Urothelium cell line (cell line): ENCODE data around the gene ZCCHC24.

Source experiments
- DNase-seq: peaks from one replicate; pipeline ENCODE4 v3.0.0; 2011; ENCODE audit warnings: low spot score, mixed read lengths
- FAIRE-seq: peaks from 2 replicates; lab custom pipeline; 2011; peaks lifted over from hg19 to GRCh38; lab: Jason Lieb, UNC

The ZCCHC24 gene

GRCh38 chr10:79375321-79376077 lies 69.9 kb downstream of the ZCCHC24 start:
- FAIRE-seq (no peak), DNase-seq (no peak)

GRCh38 chr10:79374312-79375191 lies 70.9 kb downstream of the ZCCHC24 start:
- DNase-seq (peak; percentile 88), FAIRE-seq (peak; percentile 67)

GRCh38 chr10:79372871-79373270 lies 72.6 kb downstream of the ZCCHC24 start:
- FAIRE-seq (no peak), DNase-seq (no peak)

- no peak for FAIRE-seq
Measured at GRCh38 chr10:79367426-79368189, 77.8 kb downstream of the ZCCHC24 start.

GRCh38 chr10:79361726-79362397 lies 83.6 kb downstream of the ZCCHC24 start:
- no peak for DNase-seq
- FAIRE-seq, result no peak

More at GRCh38 chr10:79367426-79368189, 77.8 kb downstream of the ZCCHC24 start:
- no peak for DNase-seq

- no peak for FAIRE-seq
Measured at GRCh38 chr10:79360499-79361342, 84.7 kb downstream of the ZCCHC24 start.

DNA sequence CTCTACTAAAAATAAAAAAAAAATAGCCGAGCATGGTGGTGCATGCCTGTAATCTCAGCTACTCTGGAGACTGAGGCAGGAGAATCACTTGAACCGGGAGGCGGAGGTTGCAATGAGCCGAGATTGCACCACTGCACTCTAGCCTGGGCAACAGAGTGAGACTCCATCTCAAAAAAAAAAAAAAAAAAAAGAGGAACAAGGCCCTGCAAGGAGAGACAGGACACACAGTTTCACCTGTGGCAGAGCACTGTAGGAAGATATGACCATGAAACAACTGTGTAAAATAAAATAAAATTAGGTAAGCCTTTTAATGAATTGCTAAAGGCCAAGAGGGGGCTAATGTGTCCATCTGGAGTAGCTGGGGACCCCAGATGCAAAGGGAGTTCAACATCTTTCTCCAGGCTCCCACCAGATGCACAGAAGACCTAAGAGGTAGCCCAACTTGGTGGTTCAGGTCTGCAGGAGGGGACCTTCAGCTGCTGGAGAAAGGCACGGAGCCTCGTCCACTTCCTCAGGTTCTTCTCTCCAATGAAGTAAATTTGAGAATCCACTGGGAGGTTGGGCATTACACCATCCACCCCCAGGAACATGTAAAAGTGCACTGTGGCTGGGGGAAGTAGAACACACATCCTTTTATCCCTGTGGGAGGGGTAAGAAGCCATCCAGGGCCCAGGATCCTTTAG lies 85.5 kb downstream of the ZCCHC24 start:
- FAIRE-seq (no peak), DNase-seq (no peak)

More at GRCh38 chr10:79360499-79361342, 84.7 kb downstream of the ZCCHC24 start:
- DNase-seq, result no peak

GRCh38 chr10:79358811-79359210 lies 86.6 kb downstream of the ZCCHC24 start:
- FAIRE-seq (no peak), DNase-seq (no peak)

GRCh38 chr10:79357180-79357579 lies 88.2 kb downstream of the ZCCHC24 start:
- FAIRE-seq, result no peak

DNA sequence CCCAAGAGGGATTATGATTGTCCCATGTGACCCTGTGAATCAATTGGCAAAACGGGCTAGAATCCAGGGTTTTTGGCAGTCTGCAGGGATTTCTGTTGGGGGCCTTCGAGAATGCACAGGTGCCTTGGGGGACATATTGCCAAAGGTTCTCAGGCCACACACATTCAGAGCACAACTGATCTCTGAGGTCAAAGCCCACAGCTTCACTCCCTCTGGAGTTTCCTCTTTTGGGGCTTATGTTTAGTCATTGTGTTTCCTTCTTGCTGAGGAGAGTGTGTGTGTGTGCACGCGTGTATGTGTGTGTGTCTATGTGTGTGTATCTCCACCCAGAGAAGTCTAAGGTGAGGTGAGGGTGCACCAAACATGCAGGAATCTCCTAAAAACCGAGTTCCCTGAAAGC lies 89.3 kb downstream of the ZCCHC24 start:
- no peak for FAIRE-seq
- no peak for DNase-seq

More at GRCh38 chr10:79357180-79357579, 88.2 kb downstream of the ZCCHC24 start:
- DNase-seq, result no peak

GRCh38 chr10:79355420-79356017 lies 89.9 kb downstream of the ZCCHC24 start:
- DNase-seq (no peak), FAIRE-seq (no peak)

DNA sequence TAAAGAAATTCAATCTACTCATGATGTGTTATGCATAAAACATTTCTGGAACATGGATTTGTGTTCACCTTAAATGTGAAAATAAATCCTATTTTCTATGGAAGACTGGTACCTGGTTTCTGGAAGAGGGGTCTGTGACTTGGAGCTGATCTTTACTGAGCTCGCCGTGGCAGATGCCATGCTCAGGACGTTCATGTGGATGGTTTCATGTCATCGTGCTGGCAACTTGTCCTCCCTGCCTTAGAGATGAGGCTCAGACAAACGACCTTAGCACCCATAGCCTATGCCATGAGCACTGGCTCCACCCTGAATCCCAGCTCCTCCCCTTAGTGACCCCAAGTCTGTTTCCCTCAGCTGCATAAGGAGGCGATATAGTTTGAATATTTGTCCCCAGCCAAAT lies 90.8 kb downstream of the ZCCHC24 start:
- DNase-seq (no peak), FAIRE-seq (no peak)

GRCh38 chr10:79354141-79354540 lies 91.3 kb downstream of the ZCCHC24 start:
- FAIRE-seq (no peak), DNase-seq (no peak)

- FAIRE-seq (no peak), DNase-seq (no peak)
Measured at GRCh38 chr10:79353726-79354125, 91.7 kb downstream of the ZCCHC24 start.

GRCh38 chr10:79353000-79353406 lies 92.4 kb downstream of the ZCCHC24 start:
- FAIRE-seq (no peak), DNase-seq (no peak)

GRCh38 chr10:79352035-79352877 lies 93.2 kb downstream of the ZCCHC24 start:
- DNase-seq (no peak), FAIRE-seq (no peak)

- DNase-seq, result no peak
- no peak for FAIRE-seq
Measured at GRCh38 chr10:79351332-79351731, 94.1 kb downstream of the ZCCHC24 start.
